ENCODE data around the gene CTNNA1.
"Not testable (repeated sequence)": the region's sequence is repeated elsewhere in the genome, so short reads cannot be mapped to it uniquely, and the experiment has no call there.

CTNNA1 gene
- 37.5 to 137 (median 68.0) reads per million in 9 experiments for total RNA-seq

GRCh38 chr5:138752951-138753793, at the start of gene CTNNA1:
Gene CTNNA1 (plus strand): TSS chr5:138753425. CDS start chr5:138781925, 28,500 bp downstream.
- H3K4me3 Mint-ChIP-seq = peak within 1 kb of the TSS; percentile 77 to 82
- H3K27me3 Mint-ChIP-seq = no peaks in the 10 kb centered on the region
- peak; percentile 73 for ATAC-seq (replicated peaks)
- peak within 1 kb of the TSS; percentile 77 to 81 for H3K27ac Mint-ChIP-seq
- no peaks in the 10 kb centered on the region for H3K36me3 Mint-ChIP-seq (ENCODE audit: insufficient read depth)
- no peaks in the 10 kb centered on the region for H3K9me3 Mint-ChIP-seq
- H3K4me1 Mint-ChIP-seq (ENCODE audit: low read depth in 2 of 2) = peaks cover 9 to 10% of the 10 kb centered on the region in 2 donors
- peak; percentile 16 to 28 (median 27) for DNase-seq

GRCh38 chr5:138703777-138704176, 49.4 kb upstream of the CTNNA1 start:
- DNase-seq; H3K36me3 Mint-ChIP-seq (ENCODE audit: insufficient read depth); ATAC-seq (replicated peaks); H3K4me3 Mint-ChIP-seq; H3K27ac Mint-ChIP-seq; H3K9me3 Mint-ChIP-seq; H3K4me1 Mint-ChIP-seq (ENCODE audit: low read depth in 2 of 2): not testable (repeated sequence)
- H3K27me3 Mint-ChIP-seq = peaks cover 68 to 97% of the 10 kb centered on the region in 2 donors

- H3K4me3 Mint-ChIP-seq = no peak overlapping the region
- no peak for ATAC-seq (replicated peaks)
- DNase-seq = no peak
- H3K4me1 Mint-ChIP-seq (ENCODE audit: low read depth in 2 of 2) = no peaks in the 10 kb centered on the region
- no peaks in the 10 kb centered on the region for H3K9me3 Mint-ChIP-seq
- H3K27me3 Mint-ChIP-seq = peaks cover 71 to 89% of the 10 kb centered on the region in 2 donors
- H3K27ac Mint-ChIP-seq = no peak overlapping the region
- no peaks in the 10 kb centered on the region for H3K36me3 Mint-ChIP-seq (ENCODE audit: insufficient read depth)
These were observed 48.2 kb upstream of the CTNNA1 start for GRCh38 chr5:138705007-138705406.

- Mint-ChIP-seq H3K27ac (no peak overlapping the region), H3K4me1 (ENCODE audit: low read depth in 2 of 2) (no peaks in the 10 kb centered on the region), H3K9me3 (no peaks in the 10 kb centered on the region), H3K27me3 (peaks cover 69 to 84% of the 10 kb centered on the region in 2 donors), H3K4me3 (no peak overlapping the region), H3K36me3 (ENCODE audit: insufficient read depth) (no peaks in the 10 kb centered on the region)
- no peak for ATAC-seq (replicated peaks)
- DNase-seq = no peak
These were observed 47.7 kb upstream of the CTNNA1 start for GRCh38 chr5:138705567-138705966.

GRCh38 chr5:138706655-138707480, 46.4 kb upstream of the CTNNA1 start:
- DNase-seq (no peak), ATAC-seq (replicated peaks) (no peak)
- Mint-ChIP-seq H3K27me3 (peaks cover 59 to 73% of the 10 kb centered on the region in 2 donors), H3K4me3 (no peak overlapping the region), H3K27ac (no peak overlapping the region), H3K9me3 (no peaks in the 10 kb centered on the region), H3K36me3 (ENCODE audit: insufficient read depth) (no peaks in the 10 kb centered on the region), H3K4me1 (ENCODE audit: low read depth in 2 of 2) (no peaks in the 10 kb centered on the region)

GRCh38 chr5:138708791-138709190, 44.4 kb upstream of the CTNNA1 start:
- Mint-ChIP-seq H3K4me1 (ENCODE audit: low read depth in 2 of 2) (no peaks in the 10 kb centered on the region), H3K9me3 (no peaks in the 10 kb centered on the region), H3K27me3 (peaks cover 51 to 63% of the 10 kb centered on the region in 2 donors), H3K27ac (no peak overlapping the region), H3K4me3 (no peak overlapping the region), H3K36me3 (ENCODE audit: insufficient read depth) (no peaks in the 10 kb centered on the region)
- DNase-seq (no peak), ATAC-seq (replicated peaks) (no peak)

GRCh38 chr5:138709202-138709601, 44.0 kb upstream of the CTNNA1 start:
- Mint-ChIP-seq H3K4me1 (ENCODE audit: low read depth in 2 of 2) (no peaks in the 10 kb centered on the region), H3K36me3 (ENCODE audit: insufficient read depth) (no peaks in the 10 kb centered on the region)
- ATAC-seq (replicated peaks) = no peak

GRCh38 chr5:138711087-138711486, 42.1 kb upstream of the CTNNA1 start:
- no peak overlapping the region for H3K4me3 Mint-ChIP-seq
- H3K27ac Mint-ChIP-seq = no peak overlapping the region
- H3K4me1 Mint-ChIP-seq (ENCODE audit: low read depth in 2 of 2) = no peaks in the 10 kb centered on the region
- no peaks in the 10 kb centered on the region for H3K9me3 Mint-ChIP-seq
- DNase-seq = no peak
- peaks cover 51% of the 10 kb centered on the region in 2 donors for H3K27me3 Mint-ChIP-seq
- ATAC-seq (replicated peaks) = no peak
- no peaks in the 10 kb centered on the region for H3K36me3 Mint-ChIP-seq (ENCODE audit: insufficient read depth)

More at GRCh38 chr5:138709202-138709601, 44.0 kb upstream of the CTNNA1 start:
- DNase-seq = no peak
- Mint-ChIP-seq H3K27me3 (peaks cover 51 to 62% of the 10 kb centered on the region in 2 donors), H3K27ac (no peak overlapping the region), H3K9me3 (no peaks in the 10 kb centered on the region), H3K4me3 (no peak overlapping the region)

- no peaks in the 10 kb centered on the region for H3K36me3 Mint-ChIP-seq (ENCODE audit: insufficient read depth)
- peaks cover 44% of the 10 kb centered on the region in 2 donors for H3K27me3 Mint-ChIP-seq
- H3K27ac Mint-ChIP-seq = no peak overlapping the region
- DNase-seq (no peak), ATAC-seq (replicated peaks) (no peak)
- H3K4me1 Mint-ChIP-seq (ENCODE audit: low read depth in 2 of 2) = no peaks in the 10 kb centered on the region
- no peaks in the 10 kb centered on the region for H3K9me3 Mint-ChIP-seq
- H3K4me3 Mint-ChIP-seq = no peak overlapping the region
These were observed 41.4 kb upstream of the CTNNA1 start for GRCh38 chr5:138711811-138712210.

GRCh38 chr5:138712324-138712723, 40.9 kb upstream of the CTNNA1 start:
- Mint-ChIP-seq H3K27me3 (peaks cover 41 to 42% of the 10 kb centered on the region in 2 donors), H3K27ac (no peak overlapping the region), H3K4me1 (ENCODE audit: low read depth in 2 of 2) (no peaks in the 10 kb centered on the region), H3K36me3 (ENCODE audit: insufficient read depth) (no peaks in the 10 kb centered on the region), H3K9me3 (no peaks in the 10 kb centered on the region), H3K4me3 (no peak overlapping the region)
- ATAC-seq (replicated peaks) (no peak), DNase-seq (no peak)

- no peak overlapping the region for H3K27ac Mint-ChIP-seq
- no peak overlapping the region for H3K4me3 Mint-ChIP-seq
- H3K9me3 Mint-ChIP-seq = no peaks in the 10 kb centered on the region
- H3K27me3 Mint-ChIP-seq = peaks cover 36 to 40% of the 10 kb centered on the region in 2 donors
- DNase-seq (no peak), ATAC-seq (replicated peaks) (no peak)
- no peaks in the 10 kb centered on the region for H3K4me1 Mint-ChIP-seq (ENCODE audit: low read depth in 2 of 2)
- no peaks in the 10 kb centered on the region for H3K36me3 Mint-ChIP-seq (ENCODE audit: insufficient read depth)
These were observed 40.4 kb upstream of the CTNNA1 start for GRCh38 chr5:138712791-138713190.

GRCh38 chr5:138713247-138713646, 40.0 kb upstream of the CTNNA1 start:
- H3K4me1 Mint-ChIP-seq (ENCODE audit: low read depth in 2 of 2) = no peaks in the 10 kb centered on the region
- H3K27ac Mint-ChIP-seq = no peak overlapping the region
- no peak for ATAC-seq (replicated peaks)
- H3K9me3 Mint-ChIP-seq = no peaks in the 10 kb centered on the region
- H3K4me3 Mint-ChIP-seq = no peak overlapping the region
- no peaks in the 10 kb centered on the region for H3K36me3 Mint-ChIP-seq (ENCODE audit: insufficient read depth)
- DNase-seq = no peak
- peaks cover 32 to 36% of the 10 kb centered on the region in 2 donors for H3K27me3 Mint-ChIP-seq

GRCh38 chr5:138714694-138715093, 38.5 kb upstream of the CTNNA1 start:
- Mint-ChIP-seq H3K27me3 (peaks cover 22 to 26% of the 10 kb centered on the region in 2 donors), H3K36me3 (ENCODE audit: insufficient read depth) (no peaks in the 10 kb centered on the region), H3K27ac (no peak overlapping the region), H3K4me1 (ENCODE audit: low read depth in 2 of 2) (no peaks in the 10 kb centered on the region), H3K4me3 (no peak overlapping the region), H3K9me3 (no peaks in the 10 kb centered on the region)
- DNase-seq = no peak
- ATAC-seq (replicated peaks) = no peak

All from effector memory CD8-positive, alpha-beta T cell (primary cell).